Activated CD8-positive, alpha-beta T cell treated with anti-CD3 and anti-CD28 coated beads for 36 hours (primary cell): ENCODE measurements around the gene DGCR2. TPM values are rescaled to one million over a fixed set of nuclear protein-coding genes. Genes with fewer than 3 reads are reported as not detected.

ENCODE experiments used
- ATAC-seq: fragments of 200-7000 bp; cut with Tn5 transposase; one replicate; pipeline ENCODE4 v1.10.0; 2021; ENCODE audit warnings: mild to moderate bottlenecking, moderate library complexity
- CTCF ChIA-PET: fragments of 350-600 bp; sonication (Branson Sonifier 250); formaldehyde crosslinking; loops from one replicate; lab custom pipeline; 2021; ENCODE audit warnings: antibody characterized with exemption; lab: Charles Lee
- POLR2A ChIA-PET: fragments of 350-600 bp; sonication (Branson Sonifier 250); formaldehyde crosslinking; loops from one replicate; lab custom pipeline; 2021; ENCODE audit warnings: antibody characterized with exemption; lab: Charles Lee
- DNase-seq: peaks from one replicate; pipeline ENCODE4 v3.0.0-alpha.2; 2020
- H3K27ac Mint-ChIP-seq: one replicate; pipeline ENCODE4 v1.8.0; 2021; ENCODE audit warnings: mild to moderate bottlenecking, mixed read lengths
- H3K27me3 Mint-ChIP-seq: one replicate; pipeline ENCODE4 v1.8.0; 2021; ENCODE audit warnings: mixed read lengths
- H3K36me3 Mint-ChIP-seq: one replicate; pipeline ENCODE4 v1.8.0; 2021; ENCODE audit warnings: low read depth, mixed read lengths
- H3K4me1 Mint-ChIP-seq: one replicate; pipeline ENCODE4 v1.8.0; 2021; ENCODE audit warnings: low read depth, mixed read lengths
- H3K4me3 Mint-ChIP-seq: one replicate; pipeline ENCODE4 v1.8.0; 2021; ENCODE audit warnings: mild to moderate bottlenecking, moderate library complexity, mixed read lengths
- H3K9me3 Mint-ChIP-seq: one replicate; pipeline ENCODE4 v1.8.0; 2021; ENCODE audit warnings: mixed read lengths
- intact Hi-C: fragments of 100-400 bp; cut with micrococcal nuclease; formaldehyde crosslinking; loops from one replicate; pipeline ENCODE4 v1.10.0; 2022
- total RNA-seq, 2 experiments: library from RNA; stranded (reverse); gene quantifications; one replicate each; pipeline ENCODE4 v1.2.3, GENCODE V29; 2021
- TF ChIP-seq, protein P1 (sequence below): fragments of 200-600 bp; IDR thresholded peaks from one replicate; pipeline ENCODE4 v1.8.0; 2022; ENCODE audit warnings: antibody characterized with exemption, mild to moderate bottlenecking

Gene DGCR2
- total RNA-seq, 2 experiments from 2014 or later: 18.0 to 20.0 TPM

DNA sequence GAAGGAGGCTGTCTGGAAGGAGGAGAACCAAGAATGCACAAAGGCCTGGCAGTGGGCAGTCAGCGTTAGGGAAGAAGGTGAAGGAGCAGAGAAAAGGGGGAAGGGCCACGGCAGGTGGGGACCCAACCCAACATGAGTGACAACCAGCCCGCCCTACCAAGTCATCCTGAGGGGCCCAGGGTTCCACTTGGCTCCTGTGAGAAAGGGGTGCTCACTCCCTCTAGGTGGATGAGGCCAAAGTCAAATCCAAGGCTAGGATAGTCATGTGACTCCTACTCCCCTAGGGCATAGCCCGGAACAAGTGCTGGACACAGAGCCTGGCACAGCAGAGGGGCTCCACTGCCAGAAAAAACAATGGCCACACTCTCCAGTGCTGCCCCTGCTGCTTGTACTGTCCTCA is 2.2 kb upstream of the DGCR2 start:
- Mint-ChIP-seq H3K4me3 (no peak overlapping the region), H3K27ac (no peak overlapping the region), H3K4me1 (peaks cover 18% of the 10 kb centered on the region), H3K36me3 (peaks cover 5% of the 10 kb centered on the region), H3K9me3 (no peaks in the 10 kb centered on the region), H3K27me3 (no peaks in the 10 kb centered on the region)
- ChIA-PET CTCF (interaction anchor here (1.7 kb wide), 1 partner anchor 19 kb away, joined by 8 read pairs; the partner anchor contains the start of gene ESS2), POLR2A (no interaction called here)
- TF ChIP-seq, protein P1, sequence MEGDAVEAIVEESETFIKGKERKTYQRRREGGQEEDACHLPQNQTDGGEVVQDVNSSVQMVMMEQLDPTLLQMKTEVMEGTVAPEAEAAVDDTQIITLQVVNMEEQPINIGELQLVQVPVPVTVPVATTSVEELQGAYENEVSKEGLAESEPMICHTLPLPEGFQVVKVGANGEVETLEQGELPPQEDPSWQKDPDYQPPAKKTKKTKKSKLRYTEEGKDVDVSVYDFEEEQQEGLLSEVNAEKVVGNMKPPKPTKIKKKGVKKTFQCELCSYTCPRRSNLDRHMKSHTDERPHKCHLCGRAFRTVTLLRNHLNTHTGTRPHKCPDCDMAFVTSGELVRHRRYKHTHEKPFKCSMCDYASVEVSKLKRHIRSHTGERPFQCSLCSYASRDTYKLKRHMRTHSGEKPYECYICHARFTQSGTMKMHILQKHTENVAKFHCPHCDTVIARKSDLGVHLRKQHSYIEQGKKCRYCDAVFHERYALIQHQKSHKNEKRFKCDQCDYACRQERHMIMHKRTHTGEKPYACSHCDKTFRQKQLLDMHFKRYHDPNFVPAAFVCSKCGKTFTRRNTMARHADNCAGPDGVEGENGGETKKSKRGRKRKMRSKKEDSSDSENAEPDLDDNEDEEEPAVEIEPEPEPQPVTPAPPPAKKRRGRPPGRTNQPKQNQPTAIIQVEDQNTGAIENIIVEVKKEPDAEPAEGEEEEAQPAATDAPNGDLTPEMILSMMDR: no peak
- intact Hi-C loops: no loop called here
- ATAC-seq (no peak), DNase-seq (no peak)

DNA sequence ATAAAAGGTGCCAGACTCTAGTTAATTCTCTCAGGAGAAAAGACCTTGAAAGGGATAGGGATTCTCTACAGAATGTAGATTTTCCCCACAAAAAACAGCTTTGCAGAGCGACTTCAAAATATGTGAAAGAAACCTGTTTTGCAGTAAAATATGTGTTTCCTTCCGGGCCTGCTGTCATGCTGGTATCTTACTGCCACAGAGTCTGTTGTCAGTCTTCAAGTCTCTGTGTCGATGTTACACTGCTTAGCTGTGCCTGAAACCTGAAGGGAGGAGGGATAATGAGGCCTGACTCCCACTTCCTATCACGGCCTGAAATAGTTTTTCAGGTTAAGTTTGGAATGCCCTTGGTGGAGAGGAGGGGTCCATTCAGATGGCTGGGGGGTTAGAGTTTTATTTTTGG is 1.7 kb upstream of the DGCR2 start:
- no peaks in the 10 kb centered on the region for H3K9me3 Mint-ChIP-seq
- peaks cover 22% of the 10 kb centered on the region for H3K4me1 Mint-ChIP-seq
- ChIA-PET POLR2A (interaction anchor here (0.6 kb wide), 1 partner anchor 361 kb away, joined by 3 read pairs; no protein-coding TSS in a partner anchor), CTCF (no interaction called here)
- H3K27me3 Mint-ChIP-seq: no peaks in the 10 kb centered on the region
- TF ChIP-seq, protein P1: no peak
- no peak overlapping the region for H3K4me3 Mint-ChIP-seq
- no peak for DNase-seq
- H3K27ac Mint-ChIP-seq: no peak overlapping the region
- intact Hi-C loops: no loop called here
- H3K36me3 Mint-ChIP-seq: peaks cover 5% of the 10 kb centered on the region
- no peak for ATAC-seq

DNA sequence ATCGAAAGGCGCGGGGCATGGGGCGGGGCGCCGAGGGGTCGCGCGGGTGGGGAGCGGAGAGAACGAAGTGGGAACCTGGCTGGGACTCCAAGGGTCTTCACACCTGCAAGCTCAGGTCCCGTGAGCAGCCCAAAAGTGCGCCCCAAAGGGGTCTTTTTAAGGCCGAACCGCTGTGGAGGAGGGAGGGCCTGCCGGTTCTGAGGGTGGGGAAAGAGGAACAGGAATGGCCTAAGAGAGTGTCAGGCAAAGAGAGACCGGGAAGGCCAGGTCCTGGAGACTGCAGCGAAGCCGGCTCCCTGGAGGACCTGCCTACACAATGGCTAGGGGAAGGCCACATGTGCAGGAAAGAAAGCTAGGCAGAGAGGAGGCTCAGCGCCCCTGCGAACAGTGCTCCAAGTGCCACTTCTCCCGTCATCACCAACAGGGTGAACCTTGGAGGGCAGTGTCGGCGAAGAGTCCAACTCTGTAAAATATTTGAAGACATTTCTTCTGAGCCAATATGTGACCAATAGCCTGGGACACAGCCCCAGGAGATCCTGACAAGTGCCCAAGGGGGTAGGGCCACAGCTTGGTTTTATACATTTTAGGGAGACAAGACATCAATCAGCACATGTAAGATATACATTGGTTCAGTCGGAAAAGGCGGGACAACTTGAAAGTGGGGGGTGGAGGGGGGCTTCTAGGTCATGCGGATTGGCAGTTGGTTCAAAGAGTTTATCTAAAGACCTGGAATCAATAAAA is 710 bp upstream of the DGCR2 start:
- TF ChIP-seq, protein P1: no peak
- H3K27ac Mint-ChIP-seq: no peak overlapping the region
- POLR2A ChIA-PET: interaction anchor here (1.0 to 1.9 kb wide), 6 partner anchors 9 to 46 kb away, joined by 3 to 17 read pairs (median 3); partner anchors contain the start of gene ESS2
- CTCF ChIA-PET: interaction anchor here (0.8 to 1.5 kb wide), 3 partner anchors 12 to 22 kb away, joined by 3 to 6 read pairs (median 4); partner anchors contain the start of gene ESS2
- peaks cover 5% of the 10 kb centered on the region for H3K36me3 Mint-ChIP-seq
- H3K4me3 Mint-ChIP-seq: peak overlapping the region; percentile 74
- H3K4me1 Mint-ChIP-seq: peaks cover 30% of the 10 kb centered on the region
- intact Hi-C loops: no loop called here
- no peak for DNase-seq
- no peaks in the 10 kb centered on the region for H3K9me3 Mint-ChIP-seq
- H3K27me3 Mint-ChIP-seq: no peaks in the 10 kb centered on the region
- no peak for ATAC-seq

DNA sequence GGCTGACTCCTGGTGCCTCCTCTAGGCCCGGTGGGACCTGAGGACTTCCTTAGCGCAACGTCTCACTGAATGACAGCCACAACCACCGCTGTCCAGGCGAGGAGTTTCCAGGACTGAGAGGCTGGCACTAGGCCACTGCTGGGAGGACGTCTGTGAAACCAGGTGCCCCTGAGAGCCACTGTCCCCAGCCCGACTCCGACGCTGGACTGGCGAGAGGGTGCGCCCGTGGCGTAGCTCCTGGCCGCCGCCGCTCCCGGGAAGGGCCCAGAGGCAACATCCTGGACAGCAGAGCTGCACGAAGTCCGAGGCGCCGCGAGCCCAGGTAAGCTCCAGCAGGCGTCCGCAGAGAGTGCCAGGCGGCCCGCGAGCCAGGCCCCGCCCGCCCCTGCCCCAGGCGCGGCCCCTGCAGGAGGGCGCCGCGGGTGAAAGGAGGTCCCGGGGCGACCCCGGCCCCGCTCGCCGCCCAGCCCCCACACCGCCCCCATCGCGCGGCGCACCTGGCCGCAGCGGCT is 525 bp downstream of the DGCR2 start:
- no peaks in the 10 kb centered on the region for H3K27me3 Mint-ChIP-seq
- POLR2A ChIA-PET: interaction anchor here (0.7 to 2.0 kb wide), 6 partner anchors 11 to 45 kb away, joined by 3 to 17 read pairs (median 6); no protein-coding TSS in a partner anchor
- CTCF ChIA-PET: interaction anchor here (0.9 to 1.5 kb wide), 3 partner anchors 15 to 58 kb away, joined by 3 to 4 read pairs (median 4); no protein-coding TSS in a partner anchor
- H3K27ac Mint-ChIP-seq: peak overlapping the region; percentile 83
- peak overlapping the region; percentile 92 for H3K4me3 Mint-ChIP-seq
- peaks cover 5% of the 10 kb centered on the region for H3K36me3 Mint-ChIP-seq
- H3K4me1 Mint-ChIP-seq: peaks cover 42% of the 10 kb centered on the region
- intact Hi-C loops: no loop called here
- peak; percentile 36 for DNase-seq
- H3K9me3 Mint-ChIP-seq: no peaks in the 10 kb centered on the region
- TF ChIP-seq, protein P1: no peak
- peak; percentile 12 for ATAC-seq
